HepG2 (cell line): Measurements from ENCODE around the gene DNMT3A. TPM values are rescaled to one million over a fixed set of nuclear protein-coding genes. Genes with fewer than 3 reads are reported as not detected.

Source experiments
- FOXJ3 ChIP-seq: sonication (generic); formaldehyde crosslinking; IDR thresholded peaks from 2 replicates; pipeline ENCODE4 v1.4.0; 2020; ENCODE audit warnings: missing genetic modification reagents, mild to moderate bottlenecking, borderline replicate concordance
- GATAD2A ChIP-seq: IDR thresholded peaks from 2 replicates; pipeline ENCODE4 v1.6.1; 2016
- HHEX ChIP-seq: IDR thresholded peaks from 2 replicates; pipeline ENCODE4 v1.6.1; 2016; ENCODE audit warnings: control low read depth
- HINFP ChIP-seq: sonication (generic); formaldehyde crosslinking; IDR thresholded peaks from 2 replicates; pipeline ENCODE4 v1.4.0; 2020; ENCODE audit warnings: low read depth, mild to moderate bottlenecking, missing genetic modification reagents
- KDM6A ChIP-seq: IDR thresholded peaks from 2 replicates; pipeline ENCODE4 v1.6.1; 2016; ENCODE audit warnings: low read depth
- MTF2 ChIP-seq: sonication (generic); formaldehyde crosslinking; IDR thresholded peaks from 2 replicates; pipeline ENCODE4 v1.5.0; 2020; ENCODE audit warnings: missing genetic modification reagents, borderline replicate concordance
- NFYC ChIP-seq: IDR thresholded peaks from 2 replicates; pipeline ENCODE4 v1.6.1; 2016; ENCODE audit warnings: missing genetic modification reagents, missing compliant biosample characterization
- SMAD3 ChIP-seq: sonication (generic); formaldehyde crosslinking; IDR thresholded peaks from 2 replicates; pipeline ENCODE4 v1.4.0; 2020; ENCODE audit warnings: missing genetic modification reagents
- THAP9 ChIP-seq: sonication (generic); formaldehyde crosslinking; IDR thresholded peaks from 2 replicates; pipeline ENCODE4; 2020; ENCODE audit warnings: missing genetic modification reagents, mild to moderate bottlenecking, borderline replicate concordance
- XRCC5 ChIP-seq: fragments of 200-400 bp; formaldehyde crosslinking; optimal IDR thresholded peaks from 2 replicates; pipeline ENCODE3; 2017; ENCODE audit warnings: mild to moderate bottlenecking, low read length
- ZBTB46 ChIP-seq: sonication (generic); formaldehyde crosslinking; IDR thresholded peaks from 2 replicates; pipeline ENCODE4 v1.4.0; 2020; ENCODE audit warnings: mild to moderate bottlenecking, missing genetic modification reagents, borderline replicate concordance
- ZNF142 ChIP-seq: sonication (generic); formaldehyde crosslinking; IDR thresholded peaks from 2 replicates; pipeline ENCODE4 v1.4.0; 2020; ENCODE audit warnings: missing genetic modification reagents
- ZNF335 ChIP-seq: sonication (generic); formaldehyde crosslinking; IDR thresholded peaks from 2 replicates; pipeline ENCODE4 v1.4.0; 2020; ENCODE audit warnings: missing genetic modification reagents
- ZNF674 ChIP-seq: sonication (generic); formaldehyde crosslinking; IDR thresholded peaks from 2 replicates; pipeline ENCODE4 v1.5.0; 2020; ENCODE audit warnings: low read depth, mild to moderate bottlenecking, missing genetic modification reagents
- ZSCAN5A ChIP-seq: sonication (generic); formaldehyde crosslinking; IDR thresholded peaks from 2 replicates; pipeline ENCODE4 v1.8.0; 2022; ENCODE audit warnings: mild to moderate bottlenecking, missing genetic modification reagents, borderline replicate concordance
- polyA plus RNA-seq, 8 experiments: library from polyadenylated mRNA; depleted of rRNA in 3 of 8; stranded (reverse) in 7 of 8; unstranded in 1 of 8; fragments of >200 nt; fragmentation: Illumina TruSeq in 4 of 8; extraction: Trizol in 4 of 8; gene quantifications; 2 replicates each; pipeline versions ENCODE4 v1.2.1 to v1.2.3, GENCODE V29; 2011 to 2016; ENCODE audit warnings: low read depth in 4 of 8, missing spikeins in 1 of 8, mixed read lengths in 1 of 8; ENCODE audit not compliant: insufficient read depth in 1 of 8
- total RNA-seq, 5 experiments: library from RNA; depleted of rRNA; stranded (reverse); fragments of >200 nt; fragmentation: Illumina TruSeq; extraction: Trizol; gene quantifications; 2 replicates each; pipeline ENCODE4 v1.2.3, GENCODE V29; 2016; ENCODE audit warnings: low read depth in 1 of 5

DNMT3A gene
- total and polyA plus RNA-seq, 2 of the 13 experiments (the other 11 are each of a cell fraction or from before 2014, with no cell fraction given): 14.7 to 29.1 TPM

GRCh38 chr2:25251422-25252273 is 90.1 kb downstream of the DNMT3A start (continued):
- TF ChIP-seq HINFP (CRISPR knock-in tag) (peak; percentile 77), ZNF335 (CRISPR knock-in tag) (peak; percentile 88; the same call in 1 of the 2 replicates), ZBTB46 (peak; percentile 94; the same call in 1 of the 2 replicates), GATAD2A (peak; percentile 94), HHEX (no peak), SMAD3 (CRISPR knock-in tag) (no peak; the same call in 1 of the 2 replicates), FOXJ3 (peak; percentile 64; the same call in 1 of the 2 replicates), MTF2 (CRISPR knock-in tag) (no peak), ZNF674 (CRISPR knock-in tag) (no peak), NFYC (CRISPR knock-in tag) (peak; percentile 57; the same call in 1 of the 2 replicates), THAP9 (CRISPR knock-in tag) (peak; percentile 92), XRCC5 (peak; percentile 92), ZNF142 (peak; percentile 91), KDM6A (CRISPR knock-in tag) (peak; percentile 96), ZSCAN5A (CRISPR knock-in tag) (peak; percentile 92)
